NOMO-1 treated with dmso at 0.1 percent for 144 hours (cell line): ENCODE results near the gene TPCN2.

Experiments used
- DNase-seq: peaks from one replicate; lab custom pipeline; 2025; ENCODE audit not compliant: unreplicated experiment; lab: John Stamatoyannopoulos, UW

Gene TPCN2

DNA sequence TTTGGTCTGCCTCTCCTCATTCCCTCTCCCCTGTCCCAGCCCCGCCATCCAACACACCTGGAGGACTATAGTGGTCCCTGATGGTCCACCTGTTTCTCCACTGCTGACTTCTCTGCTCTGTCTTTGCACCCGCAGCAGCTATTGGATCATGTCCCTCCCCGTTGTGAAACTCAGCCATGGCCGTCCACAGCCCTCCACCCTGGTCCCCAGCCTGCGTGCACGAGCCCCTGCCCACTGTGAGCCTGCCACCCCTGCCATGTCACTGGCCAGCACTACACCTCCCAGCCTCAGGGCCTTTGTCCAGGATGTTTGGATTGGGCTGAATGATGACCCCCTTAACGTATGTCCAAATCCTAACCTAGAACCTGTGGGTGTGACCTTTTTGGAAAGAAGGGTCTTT is 59.3 kb downstream of the TPCN2 start:
- DNase-seq, result no peak

DNA sequence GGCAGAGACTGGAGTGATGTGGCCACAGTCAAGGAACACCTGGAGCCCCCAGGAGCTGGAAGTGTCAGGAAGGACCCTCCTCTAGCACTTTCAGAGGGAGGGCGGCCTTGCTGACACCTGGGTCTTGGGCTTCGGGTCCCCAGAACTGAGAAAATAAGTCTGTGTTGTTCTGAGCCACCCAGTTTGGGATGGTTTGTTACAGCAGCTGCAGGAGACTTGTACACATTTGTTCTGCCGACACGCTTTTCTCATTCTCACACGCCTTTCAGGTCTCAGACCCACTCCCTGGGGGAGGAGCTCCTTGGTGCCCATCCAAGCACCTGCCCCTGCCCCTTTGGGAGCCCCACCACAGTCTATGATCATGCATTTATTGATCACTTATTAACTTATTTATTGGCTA is 59.8 kb downstream of the TPCN2 start:
- no peak for DNase-seq

DNA sequence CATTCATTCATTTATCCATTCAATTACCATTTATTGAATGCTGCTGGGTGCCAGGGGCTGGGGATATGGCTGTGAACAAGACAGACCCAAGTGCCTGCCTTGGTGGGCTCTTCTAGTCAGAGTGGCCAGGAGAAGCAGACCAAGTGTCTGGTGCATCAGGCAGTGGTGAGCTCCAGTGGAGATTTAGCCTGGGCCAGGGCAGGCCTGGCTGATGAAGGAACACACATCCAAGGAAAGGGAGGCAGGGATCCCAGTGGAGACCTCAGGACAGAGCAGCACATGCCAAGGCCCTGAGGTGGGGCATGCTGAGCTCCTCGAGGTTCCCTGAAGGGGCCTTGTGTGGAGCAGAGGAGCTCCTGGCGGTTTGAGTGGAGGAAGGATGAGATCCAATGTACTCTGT is 60.4 kb downstream of the TPCN2 start:
- DNase-seq, result no peak

GRCh38 chr11:69110451-69110850 is 61.7 kb downstream of the TPCN2 start:
- no peak for DNase-seq

GRCh38 chr11:69111624-69112542 is 63.2 kb downstream of the TPCN2 start:
- DNase-seq, result no peak

- no peak for DNase-seq
These were observed 64.5 kb downstream of the TPCN2 start for GRCh38 chr11:69113226-69113625.

- DNase-seq, result no peak
These were observed 65.1 kb downstream of the TPCN2 start for GRCh38 chr11:69113646-69114340.

- DNase-seq, result no peak
These were observed 65.6 kb downstream of the TPCN2 start for GRCh38 chr11:69114362-69114761.

- no peak for DNase-seq
These were observed 66.2 kb downstream of the TPCN2 start for GRCh38 chr11:69114811-69115523.

GRCh38 chr11:69115586-69116560 is 67.1 kb downstream of the TPCN2 start:
- no peak for DNase-seq

- DNase-seq, result no peak
These were observed 67.9 kb downstream of the TPCN2 start for GRCh38 chr11:69116671-69117070.

GRCh38 chr11:69119190-69119589 is 70.5 kb downstream of the TPCN2 start:
- no peak for DNase-seq

- no peak for DNase-seq
These were observed 71.6 kb downstream of the TPCN2 start for GRCh38 chr11:69120096-69120875.

DNA sequence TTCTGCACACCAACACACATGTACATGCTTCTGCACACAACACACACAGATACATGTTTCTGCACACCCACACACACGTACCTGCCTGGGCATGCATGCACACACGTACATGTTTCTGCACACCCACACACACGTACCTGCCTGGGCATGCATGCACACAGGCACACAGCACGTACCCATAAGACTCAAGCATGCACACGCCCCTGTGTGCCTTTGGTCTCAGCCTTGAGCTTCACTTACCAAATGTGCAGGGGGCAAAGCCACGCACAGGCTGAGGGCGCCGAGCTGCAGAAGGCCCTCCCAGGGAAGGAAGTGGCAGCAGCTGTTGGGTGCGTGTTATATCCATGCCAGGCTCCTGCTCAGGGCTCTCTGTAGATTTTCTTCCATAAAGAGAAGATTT is 72.3 kb downstream of the TPCN2 start:
- DNase-seq, result no peak

- DNase-seq, result no peak
These were observed 73.0 kb downstream of the TPCN2 start for GRCh38 chr11:69121621-69122325.

- no peak for DNase-seq
These were observed 73.5 kb downstream of the TPCN2 start for GRCh38 chr11:69122326-69122629.

DNA sequence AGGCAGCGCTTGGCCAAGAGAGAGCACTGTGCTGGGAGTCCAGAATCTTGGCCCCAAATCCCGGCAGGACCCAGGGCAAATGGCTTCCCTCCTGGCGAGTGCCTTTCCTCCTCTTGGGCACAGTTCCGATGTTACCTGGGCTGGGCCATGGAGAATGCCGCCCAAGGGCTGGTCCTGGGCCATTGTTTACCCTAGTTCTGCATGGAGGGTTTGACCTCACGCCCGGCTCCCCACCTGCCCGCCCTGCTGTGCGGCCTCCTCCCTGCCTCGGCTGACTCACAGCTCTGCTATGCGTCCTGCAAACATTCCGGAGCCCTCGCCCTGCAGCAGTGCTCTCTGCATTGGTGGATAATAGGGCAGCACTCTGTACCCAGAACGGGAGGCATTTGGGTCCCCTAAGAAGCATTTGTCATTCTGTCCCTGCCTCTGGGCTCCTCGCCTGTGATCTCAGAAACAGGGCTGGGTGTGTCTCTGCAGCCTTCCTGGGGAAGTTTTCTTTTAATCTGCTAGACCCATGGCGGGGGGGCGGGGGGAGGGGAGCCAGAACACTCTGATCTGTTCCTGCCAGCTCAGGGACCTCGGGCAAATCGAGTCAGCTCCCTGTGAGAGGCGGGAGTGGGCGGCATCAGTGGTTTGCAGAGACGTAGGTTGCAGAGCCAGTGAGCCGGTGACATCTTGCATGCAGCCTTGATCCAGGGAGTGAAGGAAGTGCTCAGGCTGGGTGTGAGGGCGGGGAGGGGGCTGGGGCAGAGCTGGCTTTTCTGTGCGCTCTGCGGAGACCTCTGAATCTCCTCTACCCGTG is 74.1 kb downstream of the TPCN2 start:
- no peak for DNase-seq
